Measurements from ENCODE around the gene PPP1R16B.
A peak's percentile ranks its signal among the peaks of the same experiment; 100 is the strongest.

Gene PPP1R16B

DNA sequence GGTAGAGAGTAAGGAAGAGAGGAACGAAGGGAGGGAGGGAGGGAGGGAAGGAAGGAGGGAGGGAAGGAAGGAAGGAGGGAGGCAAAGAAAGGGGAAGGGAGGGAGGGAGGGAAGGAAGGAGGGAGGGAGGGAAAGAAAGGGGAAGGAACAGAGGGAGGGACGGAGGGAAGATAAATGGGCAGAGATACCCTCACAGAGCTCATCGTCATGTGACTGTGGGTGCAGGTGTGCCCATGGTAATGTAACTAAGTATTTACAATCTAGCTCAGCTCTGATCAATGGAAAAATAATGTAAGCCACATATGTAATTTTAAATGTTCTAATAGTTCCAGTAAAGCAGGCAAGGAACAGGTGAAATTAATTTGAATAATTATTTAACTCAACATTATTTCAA is 66.1 kb downstream of the PPP1R16B start:
- H3K4me1 ChIP-seq (ENCODE audit: insufficient read depth, insufficient read length) = peaks cover 12% of the 10 kb centered on the region
- H3K4me3 ChIP-seq (ENCODE audit: insufficient read length, low read depth) = no peak overlapping the region
- no peaks in the 10 kb centered on the region for H3K9me3 ChIP-seq (ENCODE audit: insufficient read depth, low read length)
- no peak for DNase-seq (ENCODE audit: low read depth, low spot score)
- TF ChIP-seq ZNF274 (IDR thresholded peaks at IDR 0.05; ENCODE audit: low read depth, low read length) = no peak
- TF ChIP-seq YY1 (IDR thresholded peaks at IDR 0.05; ENCODE audit: insufficient read depth, insufficient read length) = no peak
- no peak for TF ChIP-seq SUZ12 (IDR thresholded peaks at IDR 0.05; ENCODE audit: extremely low read depth, insufficient read depth, insufficient read length)
- no peak overlapping the region for H3K9ac ChIP-seq (ENCODE audit: insufficient read length, low read depth)
- H3K27me3 ChIP-seq (ENCODE audit: insufficient read depth, insufficient read length) = no peaks in the 10 kb centered on the region
- no peaks in the 10 kb centered on the region for H3K36me3 ChIP-seq (ENCODE audit: insufficient read depth, insufficient read length, low read length)

DNA sequence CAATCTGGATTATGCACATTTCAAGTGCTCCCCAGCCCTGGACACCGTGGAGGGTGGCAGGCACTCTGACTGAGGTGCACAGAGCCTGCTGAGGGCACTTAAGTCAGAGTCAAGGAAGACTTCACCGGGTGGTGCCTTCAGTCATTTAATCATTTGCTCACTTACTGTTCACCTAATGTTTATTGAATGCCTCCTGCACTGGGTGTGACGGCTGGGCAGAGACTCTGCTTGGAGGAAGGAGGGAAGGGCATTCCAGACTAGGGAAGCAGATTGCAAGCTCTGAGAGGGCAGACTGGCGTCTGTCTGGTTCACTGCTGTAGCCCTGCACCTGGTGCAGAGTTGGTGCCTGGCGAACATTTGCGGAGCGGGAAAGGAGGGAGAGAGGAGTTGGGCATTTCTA is 66.5 kb downstream of the PPP1R16B start:
- H3K4me1 ChIP-seq (ENCODE audit: insufficient read depth, insufficient read length) = peaks cover 12% of the 10 kb centered on the region
- H3K27me3 ChIP-seq (ENCODE audit: insufficient read depth, insufficient read length) = no peaks in the 10 kb centered on the region
- no peak for DNase-seq (ENCODE audit: low read depth, low spot score)
- no peak for TF ChIP-seq SUZ12 (IDR thresholded peaks at IDR 0.05; ENCODE audit: extremely low read depth, insufficient read depth, insufficient read length)
- no peak for TF ChIP-seq YY1 (IDR thresholded peaks at IDR 0.05; ENCODE audit: insufficient read depth, insufficient read length)
- no peak for TF ChIP-seq ZNF274 (IDR thresholded peaks at IDR 0.05; ENCODE audit: low read depth, low read length)
- peak overlapping the region; percentile 8 for H3K9ac ChIP-seq (ENCODE audit: insufficient read length, low read depth)
- H3K4me3 ChIP-seq (ENCODE audit: insufficient read length, low read depth) = no peak overlapping the region
- H3K9me3 ChIP-seq (ENCODE audit: insufficient read depth, low read length) = no peaks in the 10 kb centered on the region
- H3K36me3 ChIP-seq (ENCODE audit: insufficient read depth, insufficient read length, low read length) = no peaks in the 10 kb centered on the region

DNA sequence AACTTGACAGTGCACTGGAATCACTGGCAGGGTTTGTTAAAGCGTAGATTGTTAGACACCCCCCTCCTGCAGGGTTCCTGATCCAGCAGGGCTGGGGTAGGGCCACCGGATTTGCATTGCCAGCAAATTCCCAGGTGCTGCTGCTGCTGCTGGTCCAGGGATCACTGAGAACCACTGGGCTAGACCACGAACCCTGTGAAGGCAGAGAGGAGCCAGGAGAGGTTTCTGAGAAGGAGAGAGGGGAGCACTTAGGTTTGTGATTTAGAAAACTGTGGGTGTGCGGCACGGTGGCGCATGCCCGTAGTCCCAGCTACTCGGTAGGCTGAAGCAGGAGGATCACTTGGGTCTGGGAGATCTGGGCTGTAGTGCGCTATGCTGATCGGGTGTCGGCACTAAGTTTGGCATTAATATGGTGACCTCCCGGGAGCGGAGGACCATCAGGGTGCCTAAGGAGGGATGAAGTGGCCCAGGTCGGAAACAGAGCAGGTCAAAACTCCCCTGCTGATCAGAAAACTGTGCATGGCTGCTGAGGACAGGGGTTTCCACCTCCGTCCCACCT is 67.1 kb downstream of the PPP1R16B start:
- H3K9me3 ChIP-seq (ENCODE audit: insufficient read depth, low read length) = no peaks in the 10 kb centered on the region
- no peaks in the 10 kb centered on the region for H3K27me3 ChIP-seq (ENCODE audit: insufficient read depth, insufficient read length)
- H3K4me1 ChIP-seq (ENCODE audit: insufficient read depth, insufficient read length) = peaks cover 12% of the 10 kb centered on the region
- no peak overlapping the region for H3K4me3 ChIP-seq (ENCODE audit: insufficient read length, low read depth)
- TF ChIP-seq ZNF274 (IDR thresholded peaks at IDR 0.05; ENCODE audit: low read depth, low read length) = no peak
- no peak for TF ChIP-seq SUZ12 (IDR thresholded peaks at IDR 0.05; ENCODE audit: extremely low read depth, insufficient read depth, insufficient read length)
- TF ChIP-seq YY1 (IDR thresholded peaks at IDR 0.05; ENCODE audit: insufficient read depth, insufficient read length) = no peak
- H3K9ac ChIP-seq (ENCODE audit: insufficient read length, low read depth) = peak overlapping the region; percentile 8
- DNase-seq (ENCODE audit: low read depth, low spot score) = no peak
- H3K36me3 ChIP-seq (ENCODE audit: insufficient read depth, insufficient read length, low read length) = no peaks in the 10 kb centered on the region

GRCh38 chr20:38873050-38873581 is 67.6 kb downstream of the PPP1R16B start:
- no peak for DNase-seq (ENCODE audit: low read depth, low spot score)
- H3K9ac ChIP-seq (ENCODE audit: insufficient read length, low read depth) = no peak overlapping the region

DNA sequence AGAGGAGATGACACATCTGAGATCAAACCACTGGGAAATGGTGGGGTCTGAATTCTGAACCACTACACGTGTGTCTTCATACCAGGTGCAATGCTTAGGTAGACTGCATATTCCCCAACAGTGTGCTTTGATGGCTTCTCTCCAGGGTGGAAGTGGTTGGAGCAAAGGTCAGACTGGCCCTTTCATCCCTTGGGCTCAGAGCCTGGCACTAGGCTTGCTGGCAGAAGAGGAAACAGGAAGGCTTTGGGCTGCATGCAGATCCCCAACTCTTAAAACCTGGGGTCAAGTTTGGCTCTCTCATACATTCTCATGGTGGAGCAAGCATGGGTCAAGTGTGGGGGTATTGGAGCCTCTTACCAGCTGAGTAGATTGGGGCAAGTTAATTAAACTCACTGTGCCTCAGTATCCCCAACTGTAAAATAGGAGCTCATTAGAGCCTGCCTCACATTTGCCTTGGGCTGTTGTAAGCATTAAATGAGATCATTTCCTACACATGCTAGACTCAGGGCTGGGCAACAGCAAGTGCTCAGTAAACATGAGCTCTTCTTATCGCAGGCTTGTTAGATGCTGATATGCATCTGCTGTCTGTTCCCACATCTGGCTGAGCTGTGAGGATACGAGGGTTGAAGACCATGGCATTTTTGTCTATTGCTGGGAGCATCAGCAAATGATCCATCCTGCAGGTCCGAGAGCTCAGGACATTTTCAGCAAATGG is 69.1 kb downstream of the PPP1R16B start:
- no peaks in the 10 kb centered on the region for H3K9me3 ChIP-seq (ENCODE audit: insufficient read depth, low read length)
- H3K9ac ChIP-seq (ENCODE audit: insufficient read length, low read depth) = no peak overlapping the region
- H3K27me3 ChIP-seq (ENCODE audit: insufficient read depth, insufficient read length) = peaks cover 5% of the 10 kb centered on the region
- H3K4me1 ChIP-seq (ENCODE audit: insufficient read depth, insufficient read length) = peaks cover 12% of the 10 kb centered on the region
- H3K4me3 ChIP-seq (ENCODE audit: insufficient read length, low read depth) = no peak overlapping the region
- no peaks in the 10 kb centered on the region for H3K36me3 ChIP-seq (ENCODE audit: insufficient read depth, insufficient read length, low read length)
- TF ChIP-seq SUZ12 (IDR thresholded peaks at IDR 0.05; ENCODE audit: extremely low read depth, insufficient read depth, insufficient read length) (no peak), YY1 (IDR thresholded peaks at IDR 0.05; ENCODE audit: insufficient read depth, insufficient read length) (no peak), ZNF274 (IDR thresholded peaks at IDR 0.05; ENCODE audit: low read depth, low read length) (no peak)
- DNase-seq (ENCODE audit: low read depth, low spot score) = no peak

More at GRCh38 chr20:38873050-38873581, 67.6 kb downstream of the PPP1R16B start:
- no peak for TF ChIP-seq ZNF274 (IDR thresholded peaks at IDR 0.05; ENCODE audit: low read depth, low read length)
- no peak for TF ChIP-seq SUZ12 (IDR thresholded peaks at IDR 0.05; ENCODE audit: extremely low read depth, insufficient read depth, insufficient read length)
- no peak for TF ChIP-seq YY1 (IDR thresholded peaks at IDR 0.05; ENCODE audit: insufficient read depth, insufficient read length)
- Histone ChIP-seq H3K36me3 (ENCODE audit: insufficient read depth, insufficient read length, low read length) (no peaks in the 10 kb centered on the region), H3K27me3 (ENCODE audit: insufficient read depth, insufficient read length) (no peaks in the 10 kb centered on the region), H3K4me3 (ENCODE audit: insufficient read length, low read depth) (no peak overlapping the region), H3K4me1 (ENCODE audit: insufficient read depth, insufficient read length) (peaks cover 12% of the 10 kb centered on the region), H3K9me3 (ENCODE audit: insufficient read depth, low read length) (no peaks in the 10 kb centered on the region)

GRCh38 chr20:38875175-38875993 is 69.9 kb downstream of the PPP1R16B start:
- Histone ChIP-seq H3K4me1 (ENCODE audit: insufficient read depth, insufficient read length) (peaks cover 12% of the 10 kb centered on the region), H3K36me3 (ENCODE audit: insufficient read depth, insufficient read length, low read length) (no peaks in the 10 kb centered on the region), H3K9ac (ENCODE audit: insufficient read length, low read depth) (no peak overlapping the region), H3K9me3 (ENCODE audit: insufficient read depth, low read length) (no peaks in the 10 kb centered on the region), H3K27me3 (ENCODE audit: insufficient read depth, insufficient read length) (peaks cover 5% of the 10 kb centered on the region), H3K4me3 (ENCODE audit: insufficient read length, low read depth) (no peak overlapping the region)
- no peak for DNase-seq (ENCODE audit: low read depth, low spot score)
- TF ChIP-seq YY1 (IDR thresholded peaks at IDR 0.05; ENCODE audit: insufficient read depth, insufficient read length) (no peak), ZNF274 (IDR thresholded peaks at IDR 0.05; ENCODE audit: low read depth, low read length) (no peak), SUZ12 (IDR thresholded peaks at IDR 0.05; ENCODE audit: extremely low read depth, insufficient read depth, insufficient read length) (no peak)

Data from NT2/D1 (cell line).